OCI-M1 (cell line): ENCODE measurements around the gene CRHR1.
"Not testable (repeated sequence)": the region's sequence is repeated elsewhere in the genome, so short reads cannot be mapped to it uniquely, and the experiment has no call there.

Source experiments
- DNase-seq: peaks from one replicate; lab custom pipeline; 2025; lab: John Stamatoyannopoulos, UW

CRHR1 gene

DNA sequence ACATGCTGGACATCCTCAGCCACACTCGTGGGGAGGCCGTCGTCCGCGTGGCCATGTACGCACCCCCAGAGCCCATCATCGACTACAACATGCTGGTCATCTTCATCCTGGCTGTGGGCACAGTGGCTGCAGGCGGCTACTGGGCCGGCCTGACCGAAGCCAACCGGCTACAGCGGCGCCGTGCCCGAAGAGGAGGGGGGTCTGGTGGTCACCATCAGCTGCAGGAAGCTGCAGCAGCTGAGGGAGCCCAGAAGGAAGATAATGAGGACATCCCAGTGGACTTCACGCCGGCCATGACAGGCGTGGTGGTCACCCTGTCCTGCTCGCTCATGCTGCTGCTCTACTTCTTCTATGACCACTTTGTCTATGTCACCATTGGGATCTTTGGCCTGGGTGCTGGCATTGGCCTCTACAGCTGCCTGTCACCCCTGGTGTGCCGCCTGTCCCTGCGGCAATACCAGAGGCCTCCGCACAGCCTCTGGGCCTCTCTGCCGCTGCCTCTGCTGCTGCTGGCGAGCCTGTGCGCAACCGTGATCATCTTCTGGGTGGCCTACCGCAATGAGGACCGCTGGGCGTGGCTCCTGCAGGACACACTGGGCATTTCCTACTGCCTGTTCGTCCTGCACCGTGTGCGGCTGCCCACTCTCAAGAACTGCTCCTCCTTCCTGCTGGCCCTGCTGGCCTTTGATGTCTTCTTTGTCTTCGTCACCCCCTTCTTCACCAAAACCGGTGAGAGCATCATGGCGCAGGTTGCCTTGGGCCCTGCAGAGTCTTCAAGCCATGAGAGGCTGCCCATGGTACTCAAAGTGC, 61.5 kb downstream of the CRHR1 start:
- DNase-seq = no peak

DNA sequence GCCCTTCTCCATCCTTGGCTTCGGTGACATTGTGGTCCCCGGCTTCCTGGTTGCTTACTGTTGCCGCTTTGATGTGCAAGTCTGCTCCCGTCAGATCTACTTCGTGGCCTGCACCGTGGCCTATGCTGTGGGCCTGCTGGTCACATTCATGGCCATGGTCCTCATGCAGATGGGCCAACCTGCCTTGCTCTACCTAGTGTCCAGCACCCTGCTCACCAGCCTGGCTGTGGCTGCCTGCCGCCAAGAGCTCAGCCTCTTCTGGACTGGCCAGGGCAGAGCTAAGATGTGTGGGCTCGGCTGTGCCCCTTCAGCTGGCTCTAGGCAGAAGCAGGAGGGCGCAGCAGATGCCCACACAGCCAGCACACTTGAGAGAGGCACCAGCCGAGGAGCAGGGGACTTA, 62.1 kb downstream of the CRHR1 start:
- DNase-seq = no peak

DNA sequence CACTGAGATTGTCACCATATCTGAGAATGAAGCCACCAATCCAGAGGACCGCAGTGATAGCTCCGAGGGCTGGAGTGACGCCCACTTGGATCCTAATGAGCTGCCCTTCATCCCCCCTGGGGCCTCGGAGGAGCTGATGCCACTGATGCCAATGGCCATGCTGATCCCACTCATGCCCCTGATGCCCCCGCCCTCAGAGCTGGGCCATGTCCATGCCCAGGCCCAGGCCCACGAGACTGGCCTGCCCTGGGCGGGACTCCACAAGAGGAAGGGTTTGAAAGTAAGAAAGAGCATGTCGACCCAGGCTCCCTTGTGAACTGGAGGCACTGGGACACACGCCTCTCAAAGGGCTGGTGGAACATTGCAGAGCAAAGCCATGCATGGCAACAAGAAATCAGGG, 62.5 kb downstream of the CRHR1 start:
- DNase-seq = no peak

DNA sequence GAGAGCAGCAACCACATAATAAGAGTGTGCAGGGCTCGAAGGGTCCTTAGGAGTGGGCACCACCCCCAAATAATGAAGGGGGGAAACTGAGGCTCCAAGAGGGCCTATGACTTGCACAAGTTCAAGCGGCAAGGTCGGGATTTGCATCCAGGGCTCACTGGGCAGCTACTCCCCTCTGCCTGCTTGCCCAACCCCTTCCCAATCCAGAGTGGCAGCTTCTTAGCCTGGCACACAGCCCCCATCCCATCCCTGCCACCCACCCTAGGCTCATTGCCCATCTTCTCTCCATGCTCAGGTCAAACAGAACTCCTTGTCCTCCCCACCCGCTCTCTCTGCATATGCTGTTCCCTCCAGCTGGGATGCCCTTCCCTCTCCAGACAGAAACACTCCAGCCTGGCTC, 63.0 kb downstream of the CRHR1 start:
- DNase-seq = no peak

DNA sequence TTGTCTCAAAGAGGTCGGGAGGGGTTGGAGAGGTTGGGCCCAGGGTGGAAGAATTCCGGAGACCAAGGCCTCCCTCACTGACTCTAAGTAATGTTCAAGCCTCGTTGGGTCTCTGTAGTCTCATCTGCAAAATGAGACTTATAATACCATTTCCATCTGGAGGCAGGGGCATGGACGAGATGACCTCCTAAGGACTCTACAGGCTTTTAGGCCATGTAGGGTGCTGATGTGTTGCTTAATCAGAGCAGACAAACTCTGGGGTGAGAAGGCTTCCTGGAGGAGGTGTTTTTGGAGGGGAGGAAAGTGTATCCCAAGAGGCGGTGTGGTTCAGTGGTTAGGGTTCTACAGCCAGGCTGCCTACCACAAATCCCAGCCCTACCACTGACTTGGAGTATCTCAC, 63.6 kb downstream of the CRHR1 start:
- DNase-seq = no peak

DNA sequence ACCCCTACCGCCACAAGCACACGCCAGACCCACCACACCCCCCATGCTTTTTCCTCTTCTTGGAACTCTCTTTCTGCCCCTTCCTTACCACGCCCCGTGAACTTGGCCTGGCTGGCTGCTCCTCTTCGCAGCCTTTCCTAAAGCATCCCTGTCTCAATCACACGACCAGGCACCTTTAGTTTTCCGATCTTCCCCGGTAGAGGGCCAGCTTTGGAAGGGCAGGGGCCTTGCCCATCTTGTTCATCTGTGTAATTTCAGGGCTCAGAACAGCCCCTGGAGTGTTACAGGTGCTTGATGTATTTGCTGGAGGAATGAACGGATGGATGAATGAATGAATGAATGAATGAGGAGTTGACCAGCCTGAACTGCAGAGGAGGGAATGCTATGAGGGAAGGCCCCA, 64.3 kb downstream of the CRHR1 start:
- no peak for DNase-seq

DNA sequence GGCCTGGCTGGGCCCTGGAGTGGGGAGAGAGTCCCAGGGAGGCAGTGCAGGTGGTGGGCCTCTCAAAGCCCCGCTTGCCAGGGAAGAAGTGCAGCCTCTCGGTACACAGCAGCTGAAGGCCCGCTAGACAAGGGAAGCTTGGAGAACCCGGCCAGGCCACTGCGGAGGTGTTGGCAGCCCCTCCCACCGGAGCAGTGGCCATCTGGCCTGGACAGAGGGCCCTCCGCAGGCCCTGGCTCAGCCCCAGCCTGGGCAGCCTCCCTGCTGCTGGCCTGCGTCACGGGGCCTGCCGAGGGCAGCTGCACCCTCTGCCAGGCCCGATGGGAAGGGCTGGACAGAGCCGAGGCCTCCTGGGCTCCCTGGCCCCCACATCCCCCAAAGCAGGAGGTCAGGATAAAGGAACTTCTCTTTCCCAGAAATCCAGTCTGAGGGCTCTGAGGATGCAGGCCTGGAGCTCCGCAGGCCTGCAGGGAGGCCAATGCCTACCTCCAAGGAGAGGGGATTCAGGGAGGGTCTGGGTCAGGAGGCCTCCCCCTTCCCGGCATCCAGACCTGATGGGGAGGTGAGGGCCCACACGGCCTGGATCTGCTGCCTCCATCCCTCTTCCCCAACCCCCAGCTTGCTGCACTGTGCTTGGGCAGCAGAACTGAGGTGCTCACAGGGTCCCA, 64.9 kb downstream of the CRHR1 start:
- DNase-seq = no peak

DNA sequence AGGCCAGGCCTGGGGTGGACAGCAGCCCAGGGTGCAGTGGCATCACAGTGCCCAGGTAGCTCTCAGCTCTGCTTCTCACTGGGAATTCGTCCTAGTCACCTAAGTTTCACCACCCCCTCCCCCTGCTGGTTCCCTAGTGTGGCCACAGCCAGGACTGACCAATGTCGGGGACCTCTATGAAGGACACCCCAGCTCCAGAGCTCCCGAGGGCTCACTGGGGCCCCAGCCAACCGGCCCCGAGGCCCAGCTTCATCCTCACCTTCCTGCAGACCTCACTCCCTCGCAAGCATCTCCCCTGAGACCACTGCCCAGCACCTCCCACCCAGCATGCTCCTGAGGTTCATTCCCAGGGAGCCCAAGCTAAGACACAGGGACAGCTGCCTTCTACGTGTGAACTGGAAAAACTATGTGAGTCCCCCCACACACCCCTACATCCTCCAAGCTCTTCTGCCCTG, 65.4 kb downstream of the CRHR1 start:
- DNase-seq = no peak

DNA sequence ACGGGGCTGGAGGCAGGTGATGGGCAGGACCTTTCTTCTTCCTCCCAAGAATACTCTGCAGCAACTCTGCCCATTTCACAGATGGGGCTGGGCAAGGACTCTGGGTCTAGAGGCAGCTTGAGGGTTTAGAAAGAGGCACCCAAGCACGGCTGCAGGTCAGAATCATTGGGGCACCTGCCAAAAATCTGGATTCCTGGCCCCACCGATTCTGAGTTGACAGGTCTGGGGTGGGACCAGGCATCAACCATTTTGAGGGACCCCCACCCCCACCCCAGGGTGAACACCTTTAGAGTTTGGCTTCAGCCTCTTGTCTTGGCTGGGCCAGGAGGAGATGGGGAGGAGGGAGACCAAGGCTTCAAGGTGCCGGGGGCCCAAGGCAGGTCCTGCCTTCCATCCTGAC, 65.9 kb downstream of the CRHR1 start:
- no peak for DNase-seq

DNA sequence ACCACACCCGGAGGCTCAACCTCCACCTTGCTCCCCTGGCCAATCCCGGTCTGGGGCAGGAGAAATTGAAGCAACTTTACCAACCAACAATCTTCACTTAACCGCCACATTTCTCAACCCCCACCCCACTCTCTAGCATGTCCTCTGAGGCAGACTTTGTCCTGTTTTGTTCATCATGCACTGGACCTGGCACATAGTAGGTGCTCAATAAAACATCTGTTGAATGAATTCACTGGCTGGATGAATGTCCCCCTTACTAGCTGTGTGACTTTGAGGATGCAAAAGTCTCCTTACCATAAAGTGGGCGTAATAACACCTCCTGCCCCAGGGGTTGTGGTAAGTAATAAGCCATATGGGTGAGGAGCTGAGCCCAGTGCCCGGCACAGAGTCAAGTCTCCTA, 66.3 kb downstream of the CRHR1 start:
- no peak for DNase-seq

DNA sequence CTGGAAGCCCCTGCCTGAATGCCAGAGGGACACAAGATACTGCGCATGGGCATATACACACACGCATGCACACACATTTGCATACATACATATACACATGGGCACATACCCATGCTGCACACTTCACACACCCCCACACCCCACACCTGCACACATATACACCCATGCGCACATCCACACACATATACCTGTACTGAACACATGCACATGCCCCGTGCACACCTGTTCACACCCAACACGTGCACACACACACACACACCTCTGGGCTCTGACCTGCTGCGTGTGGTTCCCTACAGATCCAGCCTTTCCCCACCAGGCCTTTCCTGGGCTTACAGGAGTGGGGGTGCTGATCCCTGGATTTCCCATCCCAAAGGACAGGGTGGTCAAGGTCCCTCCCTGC, 66.9 kb downstream of the CRHR1 start:
- no peak for DNase-seq

DNA sequence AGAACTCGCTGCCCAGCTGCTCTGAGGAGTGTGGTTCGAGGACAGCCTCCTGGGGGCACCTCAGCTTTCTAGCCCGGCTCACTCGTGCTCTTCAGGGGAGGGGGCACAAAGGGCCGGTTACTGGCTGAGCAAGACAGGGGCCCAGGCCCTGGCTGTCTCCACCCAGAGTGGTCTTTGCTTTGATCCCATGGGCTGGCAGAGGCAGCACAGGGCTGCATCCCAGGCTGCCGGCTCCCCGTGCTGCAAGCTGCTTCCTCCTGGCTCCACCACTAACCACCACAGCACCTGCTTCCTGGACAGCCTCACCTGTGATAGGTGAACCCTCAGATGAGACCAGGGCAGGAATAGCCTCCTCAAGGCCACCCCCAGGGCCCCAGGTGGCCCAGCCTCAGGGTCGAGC, 67.3 kb downstream of the CRHR1 start:
- DNase-seq = no peak

DNA sequence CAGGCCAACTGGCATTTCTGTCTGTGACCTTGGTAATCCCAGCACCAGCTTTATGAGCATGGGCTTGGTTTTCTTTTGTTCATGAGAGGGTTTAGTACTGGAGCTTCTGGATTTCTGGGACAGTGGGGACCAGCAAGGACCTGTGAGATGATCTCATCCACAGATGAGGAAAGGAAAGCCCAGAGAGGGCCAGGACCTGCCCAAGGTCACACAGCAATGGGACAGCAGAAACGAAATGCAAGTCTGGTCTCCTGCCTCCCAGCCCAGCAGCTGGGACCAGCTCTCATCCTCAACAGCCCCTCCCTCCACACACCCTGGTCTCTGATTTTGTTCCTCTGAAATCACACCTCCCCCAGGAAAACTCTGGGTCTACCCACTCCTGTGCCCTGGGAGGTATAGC, 67.8 kb downstream of the CRHR1 start:
- DNase-seq = no peak

DNA sequence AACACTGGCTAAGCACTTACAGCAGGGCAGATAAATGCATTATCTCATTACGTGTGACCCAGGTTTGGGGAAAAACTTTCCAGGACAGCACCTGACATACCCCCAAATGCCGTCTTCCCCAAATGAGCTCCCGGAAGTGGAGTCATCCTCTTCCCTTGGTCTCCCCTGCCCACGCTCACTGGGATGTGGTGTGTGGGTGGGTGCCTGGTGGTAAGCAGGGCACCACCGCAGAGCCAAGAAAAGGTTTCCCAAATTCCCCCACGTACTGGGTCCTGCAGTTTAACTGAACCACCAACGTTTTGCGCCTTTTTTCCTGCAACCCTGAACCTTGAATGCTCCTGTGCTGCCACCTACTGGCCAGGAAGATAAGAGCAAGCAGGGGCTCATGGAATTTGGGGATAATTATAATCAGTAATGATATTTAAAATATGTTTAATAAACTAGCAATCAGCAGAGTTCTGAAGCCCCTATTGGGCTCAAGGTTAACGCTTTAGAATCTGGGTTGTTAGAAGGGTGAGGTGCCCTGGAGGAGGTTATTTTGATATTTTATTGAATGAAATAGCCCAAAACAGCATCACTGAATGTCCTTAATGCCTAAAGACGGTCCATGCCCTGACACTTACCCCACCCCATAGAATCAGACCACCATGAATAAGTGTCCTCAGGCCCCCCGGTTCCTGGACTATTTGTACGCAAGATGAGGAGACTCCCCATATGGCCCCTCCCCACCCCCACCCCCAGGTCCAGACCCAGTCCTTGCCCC, 68.6 kb downstream of the CRHR1 start:
- DNase-seq = peak; percentile 69

DNA sequence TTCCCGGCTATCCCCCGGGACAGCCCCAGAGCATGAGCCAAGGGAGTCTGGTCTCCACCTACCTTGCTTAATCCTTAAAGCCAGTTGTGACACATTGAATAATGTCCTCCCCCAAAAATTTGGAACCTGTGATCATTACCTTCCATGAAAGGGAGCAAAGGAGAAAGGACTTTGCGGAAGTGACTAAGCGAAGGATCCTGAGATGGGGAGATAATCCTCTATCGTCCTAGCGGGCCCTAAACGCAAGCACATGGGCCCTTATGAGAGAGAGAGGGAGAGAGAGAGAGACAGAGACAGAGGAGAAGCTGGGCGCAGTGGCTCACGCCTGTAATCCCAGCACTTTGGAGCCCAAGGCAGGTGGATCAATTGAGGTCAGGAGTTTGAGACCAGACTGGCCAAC, 70.1 kb downstream of the CRHR1 start:
- DNase-seq = no peak

DNA sequence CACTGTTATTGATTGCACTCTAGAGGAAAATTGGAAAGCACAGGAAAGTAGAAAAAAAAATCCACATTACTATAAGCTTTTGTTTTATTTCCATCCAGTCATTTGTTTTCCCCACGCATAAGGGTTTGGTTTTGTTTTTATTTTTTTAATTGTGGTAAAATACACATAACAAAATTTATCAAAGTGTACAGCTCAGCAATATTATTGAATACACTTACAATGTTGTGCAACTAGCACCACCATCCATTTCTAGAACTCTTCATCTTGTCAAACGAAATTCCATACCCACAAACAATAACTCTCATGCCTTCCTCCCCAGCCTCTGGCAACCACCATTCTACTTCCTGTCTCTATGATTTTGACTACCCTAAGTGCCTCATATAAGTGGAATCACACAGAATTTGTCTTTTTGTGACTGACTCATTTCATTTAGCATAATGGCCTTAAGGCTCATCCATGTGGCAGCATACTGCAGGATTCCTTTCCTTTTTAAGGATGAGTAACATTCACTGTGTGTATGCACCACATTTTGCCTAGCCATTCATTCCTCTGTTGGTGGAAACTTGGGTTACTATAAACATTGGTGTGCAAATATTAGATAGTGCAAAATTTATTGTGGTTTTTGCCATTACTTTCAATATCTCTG, 71.7 kb downstream of the CRHR1 start:
- no peak for DNase-seq

DNA sequence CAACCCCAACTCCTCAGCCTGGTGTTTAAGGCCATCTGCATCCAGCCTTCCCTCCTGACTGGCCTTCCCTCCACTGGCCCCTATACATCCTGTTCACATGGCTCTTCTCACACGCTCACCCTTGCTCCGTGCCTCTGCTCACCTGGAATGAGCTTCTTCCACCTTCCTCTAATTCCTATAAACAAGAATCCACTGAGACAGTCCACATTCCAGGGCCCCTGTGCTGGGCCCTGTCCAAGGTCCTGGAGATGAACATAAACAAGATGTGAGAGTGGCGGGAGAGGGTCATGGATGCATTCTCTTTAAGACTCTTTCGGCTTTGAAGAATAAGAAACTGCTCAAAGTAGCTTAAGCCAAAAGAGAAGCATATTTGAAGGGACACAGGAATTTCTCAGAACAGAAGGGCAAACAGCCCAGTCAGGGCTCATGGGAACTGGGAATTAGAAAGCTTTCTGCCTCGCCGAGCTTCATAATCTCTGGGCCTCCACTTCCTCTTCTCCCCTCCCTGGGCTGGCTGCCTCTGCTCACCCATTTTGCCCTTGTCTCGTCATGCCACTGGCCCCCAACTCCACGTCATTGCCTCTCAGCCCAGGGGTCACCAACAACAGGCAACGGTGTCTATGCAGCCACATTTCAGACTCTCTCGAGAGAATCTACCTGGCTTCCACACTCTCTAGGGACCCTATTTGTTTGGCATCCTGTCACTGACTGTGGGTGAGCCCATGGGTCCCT, 74.0 kb downstream of the CRHR1 start:
- DNase-seq = peak; percentile 26

DNA sequence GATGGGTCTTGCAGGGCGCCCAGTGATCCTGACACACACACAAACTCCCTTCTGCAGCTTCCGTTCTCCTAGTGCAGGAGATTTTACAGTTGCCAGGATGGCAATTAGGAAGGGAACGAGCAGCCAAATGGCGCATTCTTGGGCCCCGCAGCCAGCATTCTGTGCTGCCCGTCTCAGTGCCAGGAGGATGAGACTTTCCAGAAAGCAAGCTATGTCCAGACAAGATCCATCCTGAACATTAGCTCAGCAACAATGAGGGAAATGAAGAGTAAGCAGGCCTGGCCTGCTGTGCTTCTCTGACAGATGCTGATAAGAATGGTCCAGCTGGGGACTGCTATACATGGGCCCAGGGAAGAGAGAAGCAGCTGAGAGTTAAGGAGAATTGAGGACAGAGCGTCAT, 77.0 kb downstream of the CRHR1 start:
- DNase-seq = no peak

DNA sequence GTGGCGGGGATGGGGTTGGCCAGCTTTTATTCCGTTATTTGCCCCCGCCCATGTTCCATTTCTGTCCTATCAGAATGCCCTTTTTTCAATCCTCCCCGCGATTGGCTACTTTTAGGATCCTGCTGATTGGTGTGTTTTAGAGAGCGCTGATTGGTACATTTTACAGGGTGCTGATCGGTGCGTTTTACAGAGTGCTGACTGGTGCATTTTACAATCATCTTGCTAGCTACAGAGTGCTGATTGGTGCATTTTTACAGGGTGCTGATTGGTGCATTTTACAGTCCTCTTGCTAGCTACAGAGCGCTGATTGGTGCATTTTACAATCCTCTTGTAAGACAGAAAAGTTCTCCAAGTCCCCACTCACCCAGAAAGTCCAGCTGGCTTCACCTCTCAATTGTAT, 78.0 kb downstream of the CRHR1 start:
- not testable (repeated sequence) for DNase-seq

DNA sequence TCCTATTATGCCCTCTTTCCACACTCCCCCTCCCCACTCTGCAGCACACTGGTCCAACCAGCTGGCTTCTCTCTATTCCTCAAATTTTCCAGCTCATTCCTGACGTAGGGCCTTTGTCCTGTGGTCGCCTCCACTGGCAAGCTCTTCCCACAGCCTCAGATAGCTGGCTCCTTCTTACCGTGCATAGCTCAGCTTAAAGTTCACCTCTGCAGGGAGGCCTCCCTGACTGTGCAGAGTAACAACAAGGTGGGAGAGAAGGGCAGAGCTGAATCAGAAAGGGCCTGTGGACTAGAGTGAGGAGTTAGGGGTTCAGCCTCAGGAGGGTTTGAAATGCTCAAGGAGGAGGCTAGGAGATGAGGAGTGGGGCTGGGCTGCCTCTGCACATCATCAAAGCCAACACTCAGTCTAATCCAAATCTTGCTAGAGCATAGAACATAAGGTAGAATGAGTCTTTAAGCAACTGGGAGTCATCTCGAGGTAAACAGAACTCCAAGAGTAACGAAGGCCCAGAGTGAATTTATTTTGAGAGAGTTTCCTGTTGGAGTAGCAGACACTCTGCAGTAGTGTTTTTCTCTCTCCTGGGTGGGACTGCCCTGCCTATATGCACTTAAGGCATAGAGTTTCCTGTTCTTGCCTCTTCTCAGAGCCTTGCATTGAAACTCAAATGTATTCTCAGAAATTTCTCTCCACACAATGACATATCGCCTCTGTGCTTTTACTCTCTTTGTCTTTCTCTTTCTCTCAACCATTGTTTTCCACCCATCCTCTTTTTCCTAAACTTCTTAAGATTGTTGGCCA, 79.9 kb downstream of the CRHR1 start:
- DNase-seq = no peak

DNA sequence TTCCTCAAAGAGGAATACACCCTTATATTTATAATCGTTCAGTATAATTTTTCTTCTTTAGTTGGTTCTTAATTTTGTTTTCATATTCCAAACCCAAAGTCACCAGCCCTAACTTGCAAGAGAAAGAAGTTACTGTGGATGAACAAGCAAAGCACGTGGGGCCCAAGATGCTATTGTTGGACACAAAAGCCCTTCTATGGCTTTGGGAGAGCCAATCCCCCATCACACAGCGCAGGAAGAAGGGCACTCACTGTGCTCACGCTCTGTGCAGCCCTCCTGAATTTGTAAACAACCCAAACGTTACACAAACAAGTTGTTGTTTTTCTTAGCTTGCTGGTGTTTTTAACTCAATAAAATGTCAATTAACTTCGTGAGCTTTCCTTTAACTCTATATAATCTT, 83.1 kb downstream of the CRHR1 start:
- no peak for DNase-seq
